ENCODE measurements around the gene PKP1. TPM values are rescaled to one million over a fixed set of nuclear protein-coding genes. Genes with fewer than 3 reads are reported as not detected.

The PKP1 gene
- total RNA-seq, 2 donors from 2014 or later = 0.18 to 0.44 TPM

GRCh38 chr1:201311356-201312011 is 28.2 kb downstream of the PKP1 start:
- H3K9ac ChIP-seq (ENCODE audit: extremely low read depth, low read length, poor library complexity, severe bottlenecking) = no peak overlapping the region
- no peaks in the 10 kb centered on the region for H3K27me3 ChIP-seq (ENCODE audit: control insufficient read depth, insufficient read depth, low read length, poor library complexity, severe bottlenecking)
- H3K4me1 ChIP-seq (ENCODE audit: control insufficient read depth, insufficient read depth, low read length) = peaks cover 14% of the 10 kb centered on the region
- no peak for TF ChIP-seq CTCF (conservative IDR thresholded peaks at IDR 0.05)
- H3K27ac ChIP-seq (ENCODE audit: low read depth, low read length) = no peak overlapping the region
- Mint-ChIP-seq H3K4me3 (no peak overlapping the region), H3K4me1 (peaks cover 12% of the 10 kb centered on the region), H3K9me3 (no peaks in the 10 kb centered on the region), H3K27ac (peak overlapping the region; percentile 17), H3K36me3 (ENCODE audit: low read depth) (no peaks in the 10 kb centered on the region), H3K27me3 (ENCODE audit: insufficient read depth) (peaks cover 8% of the 10 kb centered on the region)
- WGBS, 2 experiments (ENCODE audit: insufficient coverage in 1 of 2, insufficient read length in 1 of 2) = 53 to 58% methylated on average over 3 to 8 of the region's 8 CpGs
- DNase-seq = no peak
- no peaks in the 10 kb centered on the region for H3K9me3 ChIP-seq (ENCODE audit: control insufficient read depth, low read length)
- no peaks in the 10 kb centered on the region for H3K36me3 ChIP-seq (ENCODE audit: control insufficient read depth, insufficient read depth, low read length)
- no peak overlapping the region for H3K4me3 ChIP-seq (ENCODE audit: low read length)

GRCh38 chr1:201312298-201312697 is 29.0 kb downstream of the PKP1 start:
- Mint-ChIP-seq H3K9me3 (no peaks in the 10 kb centered on the region), H3K4me3 (no peak overlapping the region), H3K36me3 (ENCODE audit: low read depth) (no peaks in the 10 kb centered on the region), H3K27ac (peak overlapping the region; percentile 17), H3K4me1 (peaks cover 12% of the 10 kb centered on the region), H3K27me3 (ENCODE audit: insufficient read depth) (peaks cover 8% of the 10 kb centered on the region)
- Histone ChIP-seq H3K9me3 (ENCODE audit: control insufficient read depth, low read length) (no peaks in the 10 kb centered on the region), H3K4me1 (ENCODE audit: control insufficient read depth, insufficient read depth, low read length) (peaks cover 14% of the 10 kb centered on the region), H3K27me3 (ENCODE audit: control insufficient read depth, insufficient read depth, low read length, poor library complexity, severe bottlenecking) (no peaks in the 10 kb centered on the region), H3K27ac (ENCODE audit: low read depth, low read length) (no peak overlapping the region), H3K9ac (ENCODE audit: extremely low read depth, low read length, poor library complexity, severe bottlenecking) (no peak overlapping the region), H3K4me3 (ENCODE audit: low read length) (no peak overlapping the region), H3K36me3 (ENCODE audit: control insufficient read depth, insufficient read depth, low read length) (no peaks in the 10 kb centered on the region)
- no peak for TF ChIP-seq CTCF (conservative IDR thresholded peaks at IDR 0.05)
- no peak for DNase-seq
- 92 to 93% methylated on average over 7 of the region's 7 CpGs for WGBS, 2 experiments (ENCODE audit: insufficient coverage in 1 of 2, insufficient read length in 1 of 2)

- H3K4me1 ChIP-seq (ENCODE audit: control insufficient read depth, insufficient read depth, low read length) = peaks cover 14% of the 10 kb centered on the region
- no peak overlapping the region for H3K9ac ChIP-seq (ENCODE audit: extremely low read depth, low read length, poor library complexity, severe bottlenecking)
- H3K4me3 ChIP-seq (ENCODE audit: low read length) = no peak overlapping the region
- peaks cover 12% of the 10 kb centered on the region for H3K4me1 Mint-ChIP-seq
- H3K27ac Mint-ChIP-seq = no peak overlapping the region
- peaks cover 8% of the 10 kb centered on the region for H3K27me3 Mint-ChIP-seq (ENCODE audit: insufficient read depth)
- 93 to 96% methylated on average over 13 to 16 of the region's 16 CpGs for WGBS, 2 experiments (ENCODE audit: insufficient coverage in 1 of 2, insufficient read length in 1 of 2)
- H3K27ac ChIP-seq (ENCODE audit: low read depth, low read length) = no peak overlapping the region
- no peaks in the 10 kb centered on the region for H3K36me3 ChIP-seq (ENCODE audit: control insufficient read depth, insufficient read depth, low read length)
- no peaks in the 10 kb centered on the region for H3K27me3 ChIP-seq (ENCODE audit: control insufficient read depth, insufficient read depth, low read length, poor library complexity, severe bottlenecking)
- H3K4me3 Mint-ChIP-seq = no peak overlapping the region
- no peaks in the 10 kb centered on the region for H3K9me3 Mint-ChIP-seq
- TF ChIP-seq CTCF (conservative IDR thresholded peaks at IDR 0.05) = no peak
- no peaks in the 10 kb centered on the region for H3K36me3 Mint-ChIP-seq (ENCODE audit: low read depth)
- DNase-seq = no peak
- no peaks in the 10 kb centered on the region for H3K9me3 ChIP-seq (ENCODE audit: control insufficient read depth, low read length)
Measured at GRCh38 chr1:201313086-201313485, 29.8 kb downstream of the PKP1 start.

All from endodermal cell (in vitro differentiated cells).